GM18868 (cell line): ENCODE measurements around the gene HOXC12.

Source experiments
- ATAC-seq: cut with Tn5 transposase; IDR thresholded peaks from one replicate; pipeline ENCODE4 v1.9.1; 2021; ENCODE audit warnings: mild to moderate bottlenecking, moderate library complexity; ENCODE audit not compliant: unreplicated experiment

HOXC12 gene

GRCh38 chr12:53955776-53956250 lies 1.1 kb downstream of the HOXC12 start:
- no peak for ATAC-seq

GRCh38 chr12:53956251-53956887 lies 1.7 kb downstream of the HOXC12 start:
- ATAC-seq = no peak

- no peak for ATAC-seq
These were observed 2.3 kb downstream of the HOXC12 start for GRCh38 chr12:53956914-53957536.

- no peak for ATAC-seq
These were observed 3.4 kb downstream of the HOXC12 start for GRCh38 chr12:53958128-53958527.

- ATAC-seq = no peak
These were observed 4.6 kb downstream of the HOXC12 start for GRCh38 chr12:53959314-53959713.

GRCh38 chr12:53960187-53961024 lies 5.7 kb downstream of the HOXC12 start:
- ATAC-seq = no peak

- no peak for ATAC-seq
These were observed 6.5 kb downstream of the HOXC12 start for GRCh38 chr12:53961025-53961761.

GRCh38 chr12:53963005-53963404 lies 8.3 kb downstream of the HOXC12 start:
- ATAC-seq = no peak

GRCh38 chr12:53963434-53964314 lies 9.0 kb downstream of the HOXC12 start:
- ATAC-seq = no peak

GRCh38 chr12:53964315-53964713 lies 9.6 kb downstream of the HOXC12 start:
- ATAC-seq = no peak

GRCh38 chr12:53965281-53966084 lies 10.8 kb downstream of the HOXC12 start:
- no peak for ATAC-seq

GRCh38 chr12:53966085-53966384 lies 11.3 kb downstream of the HOXC12 start:
- no peak for ATAC-seq

GRCh38 chr12:53966385-53967133 lies 11.9 kb downstream of the HOXC12 start:
- ATAC-seq = no peak

- ATAC-seq = no peak
These were observed 12.8 kb downstream of the HOXC12 start for GRCh38 chr12:53967421-53967925.

- no peak for ATAC-seq
These were observed 13.8 kb downstream of the HOXC12 start for GRCh38 chr12:53968214-53969127.

- no peak for ATAC-seq
These were observed 15.0 kb downstream of the HOXC12 start for GRCh38 chr12:53969588-53970259.

- ATAC-seq = no peak
These were observed 15.7 kb downstream of the HOXC12 start for GRCh38 chr12:53970451-53970850.
